ENCODE measurements around the gene RAPGEF3. TPM values are rescaled to one million over a fixed set of nuclear protein-coding genes. Genes with fewer than 3 reads are reported as not detected.
A peak's percentile ranks its signal among the peaks of the same experiment; 100 is the strongest.

Gene RAPGEF3
- total and polyA plus RNA-seq, 4 donors: 8.3 to 40.4 (median 18.9) TPM

DNA sequence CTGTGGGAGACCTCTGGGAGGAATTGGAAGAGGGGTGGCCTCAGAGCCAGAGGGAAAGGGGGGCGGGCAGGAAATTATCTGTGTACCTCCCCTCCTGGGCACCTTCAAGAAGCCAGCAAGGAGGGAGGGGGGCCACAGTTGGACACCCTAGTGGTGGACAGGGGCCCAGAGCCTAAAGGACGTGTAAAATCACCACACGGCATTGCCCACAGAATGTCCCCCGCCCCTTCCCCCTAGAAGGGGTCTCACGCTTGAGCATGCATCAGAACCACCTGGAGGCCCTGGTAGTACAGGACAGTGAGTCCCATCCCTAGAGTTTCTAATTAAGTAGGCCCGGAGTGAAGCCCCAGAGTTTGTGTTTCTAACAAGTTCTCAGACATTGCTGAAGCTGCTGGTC is 41.6 kb downstream of the RAPGEF3 start:
- DNase-seq: no peak

DNA sequence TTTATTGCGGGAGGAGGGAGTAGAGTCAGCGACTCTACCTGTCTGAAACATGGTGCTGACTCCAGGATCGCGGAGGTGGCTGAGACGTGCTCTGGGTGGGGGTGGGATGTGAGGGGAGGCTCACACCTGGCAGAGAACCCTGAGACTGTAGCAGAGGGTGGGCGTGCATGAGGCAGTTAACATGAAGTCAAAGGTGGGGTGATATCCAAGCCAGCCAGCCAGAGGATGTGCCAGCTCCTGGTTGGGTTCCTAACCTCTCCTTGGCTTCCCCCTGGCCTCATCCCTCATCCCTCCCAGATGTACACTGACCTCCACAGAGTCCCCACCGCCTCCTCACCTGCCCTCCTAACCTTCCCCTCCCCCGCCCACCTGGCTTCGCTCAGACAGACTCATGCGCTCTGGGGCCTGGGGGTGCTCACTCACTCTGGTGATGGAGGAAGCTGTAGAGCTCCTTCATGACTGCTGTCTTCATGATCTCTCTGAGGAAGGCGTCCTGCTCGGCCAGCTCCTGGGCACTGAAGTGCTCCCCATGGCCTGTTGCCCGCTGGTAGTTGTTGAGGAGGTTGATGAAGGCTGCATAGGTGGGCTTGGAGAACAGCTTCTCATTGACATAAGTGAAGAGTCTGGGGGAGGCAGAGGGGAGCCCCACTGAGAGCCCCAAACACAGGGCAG is 42.7 kb downstream of the RAPGEF3 start:
- WGBS, 2 donors: 81 to 90% methylated on average over 13 of the region's 13 CpGs
- H3K9ac ChIP-seq (ENCODE audit: insufficient read depth in 1 of 2, low read length in 2 of 2): no peak overlapping the region

More for the DNA sequence above, 41.6 kb downstream of the RAPGEF3 start:
- peak overlapping the region; percentile 43 to 82 for H3K27ac ChIP-seq (ENCODE audit: low read depth in 1 of 2, low read length in 1 of 2)
- peaks cover 6 to 27% (median 16%) of the 10 kb centered on the region in 5 donors for H3K4me1 ChIP-seq (ENCODE audit: control insufficient read depth in 5 of 5, insufficient read depth in 5 of 5, low read length in 5 of 5)
- H3K27me3 ChIP-seq (ENCODE audit: control insufficient read depth in 3 of 3, insufficient read depth in 3 of 3, low read length in 2 of 3): no peaks in the 10 kb centered on the region
- TF ChIP-seq, protein P1, sequence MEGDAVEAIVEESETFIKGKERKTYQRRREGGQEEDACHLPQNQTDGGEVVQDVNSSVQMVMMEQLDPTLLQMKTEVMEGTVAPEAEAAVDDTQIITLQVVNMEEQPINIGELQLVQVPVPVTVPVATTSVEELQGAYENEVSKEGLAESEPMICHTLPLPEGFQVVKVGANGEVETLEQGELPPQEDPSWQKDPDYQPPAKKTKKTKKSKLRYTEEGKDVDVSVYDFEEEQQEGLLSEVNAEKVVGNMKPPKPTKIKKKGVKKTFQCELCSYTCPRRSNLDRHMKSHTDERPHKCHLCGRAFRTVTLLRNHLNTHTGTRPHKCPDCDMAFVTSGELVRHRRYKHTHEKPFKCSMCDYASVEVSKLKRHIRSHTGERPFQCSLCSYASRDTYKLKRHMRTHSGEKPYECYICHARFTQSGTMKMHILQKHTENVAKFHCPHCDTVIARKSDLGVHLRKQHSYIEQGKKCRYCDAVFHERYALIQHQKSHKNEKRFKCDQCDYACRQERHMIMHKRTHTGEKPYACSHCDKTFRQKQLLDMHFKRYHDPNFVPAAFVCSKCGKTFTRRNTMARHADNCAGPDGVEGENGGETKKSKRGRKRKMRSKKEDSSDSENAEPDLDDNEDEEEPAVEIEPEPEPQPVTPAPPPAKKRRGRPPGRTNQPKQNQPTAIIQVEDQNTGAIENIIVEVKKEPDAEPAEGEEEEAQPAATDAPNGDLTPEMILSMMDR (IDR thresholded peaks at IDR 0.05; ENCODE audit: control extremely low read depth, extremely low read depth): no peak
- H3K4me3 ChIP-seq: no peak overlapping the region
- peaks cover 0 to 1% (median 0%) of the 10 kb centered on the region in 4 donors for H3K36me3 ChIP-seq (ENCODE audit: control insufficient read depth in 4 of 4, insufficient read depth in 4 of 4, low read length in 4 of 4)
- no peak for ATAC-seq (ENCODE audit: insufficient read depth, low FRiP score)
- H3K9me3 ChIP-seq (ENCODE audit: control insufficient read depth in 4 of 4, insufficient read depth in 3 of 4, low read length in 3 of 4): no peaks in the 10 kb centered on the region
- 81 to 84% methylated on average over 6 of the region's 6 CpGs for WGBS, 2 donors
- peak overlapping the region in 1 of 2 donors; percentile 51 for H3K9ac ChIP-seq (ENCODE audit: insufficient read depth in 1 of 2, low read length in 2 of 2)

DNA sequence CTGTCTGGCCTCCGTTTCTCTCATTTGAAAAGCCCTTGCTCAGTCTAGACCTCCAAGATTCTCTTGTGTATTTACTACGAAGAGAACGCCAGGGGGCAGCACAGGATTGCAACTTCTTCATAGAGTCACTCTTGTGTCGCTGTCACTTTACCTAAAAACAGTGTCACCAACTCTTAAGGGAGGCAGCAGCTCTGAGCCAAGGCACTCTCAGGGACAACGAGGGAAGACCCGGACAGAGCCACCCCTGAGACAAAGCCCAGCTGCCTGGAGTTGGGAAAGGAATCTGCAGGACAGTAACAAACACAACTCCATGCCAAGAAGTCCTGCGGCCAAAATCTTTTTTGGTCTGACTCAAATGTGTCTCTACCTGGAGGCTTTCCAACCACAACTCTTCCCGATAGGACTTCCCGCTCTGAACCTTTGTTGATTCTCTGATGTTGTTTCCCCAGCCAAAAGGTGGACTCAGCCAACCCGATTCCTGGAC is 43.2 kb downstream of the RAPGEF3 start:
- H3K27me3 ChIP-seq (ENCODE audit: control insufficient read depth in 3 of 3, insufficient read depth in 3 of 3, low read length in 2 of 3): no peaks in the 10 kb centered on the region
- peak; percentile 31 for ATAC-seq (ENCODE audit: insufficient read depth, low FRiP score)
- DNase-seq: peak; percentile 78 to 89 (median 88)
- 14 to 21% methylated on average over 10 of the region's 10 CpGs for WGBS, 2 donors
- peaks cover 6 to 27% (median 16%) of the 10 kb centered on the region in 5 donors for H3K4me1 ChIP-seq (ENCODE audit: control insufficient read depth in 5 of 5, insufficient read depth in 5 of 5, low read length in 5 of 5)
- peak overlapping the region in 1 of 2 donors; percentile 29 for H3K9ac ChIP-seq (ENCODE audit: insufficient read depth in 1 of 2, low read length in 2 of 2)
- H3K4me3 ChIP-seq: no peak overlapping the region
- peak overlapping the region; percentile 37 to 40 for H3K27ac ChIP-seq (ENCODE audit: low read depth in 1 of 2, low read length in 1 of 2)
- no peaks in the 10 kb centered on the region for H3K36me3 ChIP-seq (ENCODE audit: control insufficient read depth in 4 of 4, insufficient read depth in 4 of 4, low read length in 4 of 4)
- H3K9me3 ChIP-seq (ENCODE audit: control insufficient read depth in 4 of 4, insufficient read depth in 3 of 4, low read length in 3 of 4): no peaks in the 10 kb centered on the region
- TF ChIP-seq, protein P1 (IDR thresholded peaks at IDR 0.05; ENCODE audit: control extremely low read depth, extremely low read depth): peak; percentile 76

More for the DNA sequence above, 42.7 kb downstream of the RAPGEF3 start:
- no peak for ATAC-seq (ENCODE audit: insufficient read depth, low FRiP score)
- peaks cover 6 to 27% (median 16%) of the 10 kb centered on the region in 5 donors for H3K4me1 ChIP-seq (ENCODE audit: control insufficient read depth in 5 of 5, insufficient read depth in 5 of 5, low read length in 5 of 5)
- H3K27me3 ChIP-seq (ENCODE audit: control insufficient read depth in 3 of 3, insufficient read depth in 3 of 3, low read length in 2 of 3): no peaks in the 10 kb centered on the region
- H3K36me3 ChIP-seq (ENCODE audit: control insufficient read depth in 4 of 4, insufficient read depth in 4 of 4, low read length in 4 of 4): peaks cover 0 to 1% (median 0%) of the 10 kb centered on the region in 4 donors
- peak overlapping the region in 1 of 2 donors; percentile 37 for H3K27ac ChIP-seq (ENCODE audit: low read depth in 1 of 2, low read length in 1 of 2)
- TF ChIP-seq, protein P1 (IDR thresholded peaks at IDR 0.05; ENCODE audit: control extremely low read depth, extremely low read depth): no peak
- no peak overlapping the region for H3K4me3 ChIP-seq
- no peaks in the 10 kb centered on the region for H3K9me3 ChIP-seq (ENCODE audit: control insufficient read depth in 4 of 4, insufficient read depth in 3 of 4, low read length in 3 of 4)
- DNase-seq: no peak

All from lung (tissue), 12 donors.